ENCODE results near the gene SLC22A24. TPM values are rescaled to one million over a fixed set of nuclear protein-coding genes. Genes with fewer than 3 reads are reported as not detected.

The SLC22A24 gene
- total RNA-seq, 1 experiment from 2014 or later, result not detected

GRCh38 chr11:63180536-63180935, 36.5 kb upstream of the SLC22A24 start (continued):
- TF ChIP-seq CDX4 (CRISPR knock-in tag; IDR thresholded peaks at IDR 0.05; ENCODE audit: borderline replicate concordance) (no peak), ATF3 (CRISPR knock-in tag; conservative IDR thresholded peaks at IDR 0.05) (no peak), TEAD4 (CRISPR knock-in tag; IDR thresholded peaks at IDR 0.05) (no peak), JAZF1 (CRISPR knock-in tag; IDR thresholded peaks at IDR 0.05) (no peak), GTF2I (CRISPR knock-in tag; conservative IDR thresholded peaks at IDR 0.05) (no peak), MYBL2 (CRISPR knock-in tag; IDR thresholded peaks at IDR 0.05) (no peak), ZNF281 (CRISPR knock-in tag; IDR thresholded peaks at IDR 0.05) (no peak)

GRCh38 chr11:63179432-63180041, 35.5 kb upstream of the SLC22A24 start:
- Mint-ChIP-seq H3K36me3 (no peaks in the 10 kb centered on the region), H3K9me3 (peaks cover 11% of the 10 kb centered on the region; the same call in 1 of the 2 replicates), H3K4me3 (no peak overlapping the region; the same call in 1 of the 2 replicates), H3K27me3 (ENCODE audit: low read depth) (peaks cover 3% of the 10 kb centered on the region; the same call in 1 of the 2 replicates), H3K27ac (peak overlapping the region; percentile 90), H3K4me1 (peaks cover 32% of the 10 kb centered on the region)
- CTCF ChIA-PET, result interaction anchor here (1.2 to 1.7 kb wide), 2 partner anchors 144 to 156 kb away, joined by 4 to 5 read pairs; no protein-coding TSS in a partner anchor
- POLR2A ChIA-PET, result no interaction called here
- ATAC-seq (peak; percentile 74), DNase-seq (ENCODE audit: low spot score) (no peak)
- TF ChIP-seq ZNF396 (CRISPR knock-in tag; IDR thresholded peaks at IDR 0.05; ENCODE audit: borderline replicate concordance) (no peak), HMGA2 (CRISPR knock-in tag; IDR thresholded peaks at IDR 0.05) (no peak), OVOL2 (CRISPR knock-in tag; IDR thresholded peaks at IDR 0.05; ENCODE audit: borderline replicate concordance) (no peak), GRHL2 (CRISPR knock-in tag; IDR thresholded peaks at IDR 0.05; ENCODE audit: insufficient replicate concordance, severe bottlenecking) (no peak), HMGXB4 (CRISPR knock-in tag; IDR thresholded peaks at IDR 0.05) (no peak), RORB (CRISPR knock-in tag; IDR thresholded peaks at IDR 0.05) (no peak), ZNF423 (CRISPR knock-in tag; IDR thresholded peaks at IDR 0.05) (no peak), MLX (CRISPR knock-in tag; IDR thresholded peaks at IDR 0.05) (no peak), MYBL2 (CRISPR knock-in tag; IDR thresholded peaks at IDR 0.05) (no peak), ATF2 (CRISPR knock-in tag; IDR thresholded peaks at IDR 0.05; ENCODE audit: borderline replicate concordance, low read depth) (no peak)

Measured in WTC11 (cell line).